Stimulated activated CD4-positive, alpha-beta T cell treated with anti-CD3 and anti-CD28 coated beads, Interleukin-2, amount 100 ng/mL, for 24 hours (primary cell): Measurements from ENCODE around the gene HIRA.
"Not testable (repeated sequence)": the region's sequence is repeated elsewhere in the genome, so short reads cannot be mapped to it uniquely, and the experiment has no call there.

Experiments
- DNase-seq, 2 donors: peaks; one replicate each; pipeline ENCODE4 v3.0.0-alpha.2; 2020

The HIRA gene

GRCh38 chr22:19355413-19356157 is 75.9 kb downstream of the HIRA start:
- DNase-seq, result no peak

- DNase-seq, result no peak
Measured at GRCh38 chr22:19354201-19354600, 77.3 kb downstream of the HIRA start.

- DNase-seq, result no peak
Measured at GRCh38 chr22:19353363-19354131, 78.0 kb downstream of the HIRA start.

- DNase-seq, result no peak
Measured at GRCh38 chr22:19352766-19353165, 78.8 kb downstream of the HIRA start.

DNA sequence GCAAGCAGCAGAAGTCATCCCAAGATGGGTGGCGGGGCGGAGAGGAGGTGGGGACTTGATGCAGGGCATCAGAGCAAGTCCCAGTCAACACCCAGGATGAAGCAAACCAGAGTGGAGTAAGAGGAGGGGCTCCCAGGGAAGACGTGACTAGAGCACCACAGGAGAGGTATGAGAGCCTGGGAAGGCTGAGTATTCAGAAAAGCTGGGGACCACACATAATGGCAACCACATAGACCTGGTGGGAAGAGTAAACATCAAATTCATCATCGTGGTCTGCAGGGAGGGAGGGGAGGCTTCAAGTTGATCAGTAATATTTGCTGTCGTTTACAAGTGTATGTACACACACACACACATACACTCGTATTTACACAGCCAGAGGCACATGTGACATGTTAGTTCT is 79.3 kb downstream of the HIRA start:
- no peak for DNase-seq

GRCh38 chr22:19351604-19352003 is 79.9 kb downstream of the HIRA start:
- no peak for DNase-seq

DNA sequence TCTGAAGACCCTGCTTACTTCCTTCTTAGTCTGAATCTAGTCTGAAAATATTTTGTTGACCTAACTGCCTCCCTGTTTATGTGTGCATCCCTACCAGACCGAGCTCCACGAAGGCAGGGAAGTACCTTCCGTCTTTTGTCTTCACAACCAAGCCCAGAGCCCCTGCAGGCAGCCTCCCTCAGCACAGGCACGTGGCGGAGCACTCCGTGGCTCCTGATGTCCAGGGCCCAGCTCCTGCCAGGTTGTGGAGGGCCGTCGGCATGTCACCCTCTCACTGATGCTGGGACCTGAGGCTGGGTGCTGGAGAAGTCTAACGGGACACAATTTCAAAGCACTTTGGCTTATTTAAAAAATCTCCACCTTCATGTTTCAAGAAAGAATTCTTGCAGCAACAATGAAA is 80.6 kb downstream of the HIRA start:
- DNase-seq, result no peak

GRCh38 chr22:19350476-19350859 is 81.1 kb downstream of the HIRA start:
- no peak for DNase-seq

DNA sequence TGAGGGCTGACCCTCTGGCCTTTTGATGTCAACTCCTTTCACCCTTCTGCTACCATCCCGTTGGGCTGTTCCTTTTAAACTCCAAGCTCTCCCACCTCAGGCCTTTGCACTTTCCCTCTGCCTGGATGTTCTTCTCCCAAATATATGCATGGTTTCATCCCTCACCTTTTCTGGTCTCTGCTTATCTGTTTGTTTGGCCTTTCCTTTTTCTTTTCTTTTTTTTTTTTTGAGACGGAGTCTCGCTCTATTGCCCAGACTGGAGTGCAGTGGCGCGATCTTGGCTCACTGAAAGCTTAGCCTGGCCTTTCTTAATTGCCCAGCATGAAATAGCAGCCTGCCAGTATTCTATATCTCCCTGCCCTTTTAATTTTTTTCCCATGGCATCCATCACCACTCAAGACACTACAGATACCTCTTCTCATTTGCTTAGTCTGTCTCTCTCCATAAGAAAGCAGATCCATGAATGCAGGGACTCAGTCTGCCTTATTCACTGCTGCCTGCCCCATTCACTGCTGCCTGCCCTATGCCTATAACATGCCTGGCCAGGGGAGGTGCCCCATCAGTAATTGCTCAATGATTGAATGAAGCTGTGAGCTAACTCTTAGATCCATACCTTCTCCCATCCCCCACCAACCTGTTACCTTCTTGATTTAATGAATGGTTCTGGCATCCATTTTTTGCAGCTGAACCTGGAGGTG is 81.6 kb downstream of the HIRA start:
- no peak for DNase-seq

DNA sequence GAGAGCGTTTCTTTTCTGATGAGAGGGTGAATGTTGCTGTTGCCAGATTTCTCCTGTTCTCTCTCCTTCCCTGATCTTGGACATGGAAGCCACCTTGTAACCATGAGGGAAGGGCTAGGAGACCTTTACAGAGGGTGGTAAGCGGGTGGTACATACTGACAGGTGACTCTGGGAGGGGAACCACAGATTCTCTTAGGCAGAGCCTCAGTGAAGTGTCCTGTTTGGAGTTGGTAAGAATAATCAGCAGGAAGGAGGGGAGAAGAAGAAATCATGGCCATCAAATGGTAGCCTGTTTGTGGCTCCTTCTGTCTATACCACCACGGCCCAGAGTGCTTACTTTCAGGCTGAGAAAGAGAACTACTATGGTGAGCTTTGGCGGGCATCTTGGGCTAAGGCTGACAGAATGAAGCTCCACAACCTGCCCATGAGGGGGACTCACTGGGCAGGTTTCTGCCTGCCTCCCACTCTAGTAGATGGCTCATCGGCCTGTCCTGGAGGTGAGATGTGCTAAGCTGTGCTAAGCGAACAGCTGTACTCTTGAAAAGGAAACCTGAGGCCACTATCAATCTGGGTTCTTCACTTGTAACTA is 84.8 kb downstream of the HIRA start:
- no peak for DNase-seq

DNA sequence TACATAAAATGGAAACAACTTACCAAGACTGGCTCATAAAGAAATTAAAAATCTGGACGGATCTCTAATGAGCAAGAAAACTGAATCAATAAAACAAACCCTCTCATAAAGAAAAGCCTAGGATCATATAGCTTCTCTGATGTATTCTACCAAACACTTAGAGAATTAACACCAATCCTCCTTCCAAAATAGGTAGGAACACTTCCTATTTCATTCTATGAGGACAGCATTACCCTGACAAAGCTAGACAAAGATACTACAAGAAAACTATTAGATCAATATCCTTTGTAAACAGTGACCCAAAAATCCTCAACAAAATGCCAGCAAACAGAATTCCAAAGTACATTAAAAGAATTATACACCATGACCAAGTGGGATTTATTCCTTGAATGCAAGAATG is 87.1 kb downstream of the HIRA start:
- DNase-seq, result no peak

DNA sequence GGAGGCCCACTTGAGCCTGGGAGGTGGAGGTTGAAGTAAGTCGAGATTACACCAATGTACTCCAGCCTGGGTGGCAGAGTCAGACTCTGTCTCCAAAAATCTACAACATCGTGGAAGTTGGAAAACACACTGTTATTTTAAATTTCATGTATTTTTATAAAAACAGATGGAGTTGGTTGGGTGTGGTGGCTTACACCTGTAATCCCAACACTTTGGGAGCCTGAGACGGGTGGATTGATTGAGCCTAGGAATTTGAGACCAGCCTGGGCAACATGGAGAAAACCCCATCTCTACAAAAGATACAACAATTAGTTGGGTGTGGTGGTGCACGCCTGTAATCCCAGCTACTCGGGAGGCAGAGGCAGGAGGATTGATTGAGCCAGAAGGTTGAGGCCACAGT is 88.1 kb downstream of the HIRA start:
- no peak for DNase-seq

DNA sequence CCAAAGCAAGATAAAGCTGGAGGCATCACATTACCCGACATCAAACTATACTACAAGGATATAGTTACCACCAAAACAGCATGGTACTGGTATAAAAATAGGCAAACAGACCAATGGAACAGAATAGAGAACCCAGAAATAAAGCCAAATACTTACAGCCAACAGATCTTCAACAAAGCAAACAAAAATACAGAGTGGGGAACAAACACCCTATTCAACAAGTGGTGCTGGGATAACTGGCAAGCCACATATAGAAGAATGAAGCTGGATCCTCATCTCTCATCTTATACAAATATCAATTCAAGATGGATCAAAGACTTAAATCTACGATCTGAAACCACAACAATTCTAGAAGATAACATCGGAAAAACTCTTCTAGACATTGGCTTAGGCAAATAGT is 90.0 kb downstream of the HIRA start:
- DNase-seq, result no peak

- no peak for DNase-seq
Measured at GRCh38 chr22:19337137-19337536, 94.4 kb downstream of the HIRA start.

DNA sequence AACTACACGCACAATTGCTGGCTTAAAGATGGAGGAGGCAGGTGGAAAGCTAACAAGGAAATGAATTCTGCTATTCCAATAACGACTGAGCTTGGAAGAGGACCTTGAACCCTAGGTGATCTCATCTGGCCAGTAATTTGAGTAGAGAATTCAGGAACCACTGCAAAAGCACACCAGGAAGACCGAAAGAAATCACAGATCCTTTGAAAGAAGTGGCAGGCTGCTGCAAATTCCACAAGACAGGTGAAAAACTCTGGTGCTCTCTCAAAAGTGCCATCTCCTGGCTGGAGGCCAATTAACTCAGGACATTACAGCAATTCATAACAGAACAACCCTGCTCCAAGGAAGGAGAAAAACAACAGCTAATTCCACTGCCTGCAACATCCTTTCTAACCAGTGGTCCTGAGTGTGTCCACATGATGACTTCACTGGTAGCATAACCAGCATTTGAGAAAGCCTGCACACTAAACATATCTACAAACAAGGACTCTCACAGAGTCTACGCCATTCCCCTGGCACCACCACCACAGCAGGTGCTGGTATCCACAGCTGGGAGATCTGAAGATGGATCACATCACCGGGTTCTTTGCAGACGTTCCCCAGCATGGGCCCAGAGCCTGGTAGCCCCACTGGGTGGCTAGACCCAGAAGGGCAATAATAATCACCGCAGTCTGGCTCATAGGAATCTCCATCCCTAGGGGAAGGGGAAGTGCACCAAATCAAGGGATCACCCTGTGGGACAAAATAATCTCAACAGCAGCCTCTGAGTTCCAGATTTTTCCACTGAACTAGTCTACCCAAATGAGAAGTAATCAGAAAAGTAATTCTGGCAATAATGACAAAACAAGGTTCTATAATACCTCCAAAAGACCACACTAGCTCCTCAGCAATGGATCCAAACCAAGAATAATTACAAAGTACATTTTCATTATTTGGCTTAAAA is 95.1 kb downstream of the HIRA start:
- no peak for DNase-seq

DNA sequence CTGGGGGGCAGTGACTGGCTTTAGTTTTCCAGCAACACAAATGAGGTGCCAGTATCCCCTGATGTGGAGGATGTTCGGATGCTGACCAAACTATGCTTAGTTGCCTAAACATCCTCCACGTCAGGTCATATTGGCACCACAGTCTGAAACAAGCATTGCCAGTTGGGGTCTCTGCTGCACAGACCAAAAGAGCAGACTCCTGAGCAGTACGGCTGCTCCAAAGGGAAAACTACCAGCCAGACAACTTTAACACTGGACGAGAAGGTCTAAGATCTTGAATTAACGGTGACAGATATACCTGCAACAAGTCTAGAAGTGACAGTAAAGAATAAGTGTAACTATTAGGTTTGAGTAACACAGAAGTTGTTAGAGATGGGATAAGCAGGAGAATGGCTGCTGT is 99.6 kb downstream of the HIRA start:
- no peak for DNase-seq

GRCh38 chr22:19331474-19331873 is 100.1 kb downstream of the HIRA start:
- DNase-seq, result no peak

DNA sequence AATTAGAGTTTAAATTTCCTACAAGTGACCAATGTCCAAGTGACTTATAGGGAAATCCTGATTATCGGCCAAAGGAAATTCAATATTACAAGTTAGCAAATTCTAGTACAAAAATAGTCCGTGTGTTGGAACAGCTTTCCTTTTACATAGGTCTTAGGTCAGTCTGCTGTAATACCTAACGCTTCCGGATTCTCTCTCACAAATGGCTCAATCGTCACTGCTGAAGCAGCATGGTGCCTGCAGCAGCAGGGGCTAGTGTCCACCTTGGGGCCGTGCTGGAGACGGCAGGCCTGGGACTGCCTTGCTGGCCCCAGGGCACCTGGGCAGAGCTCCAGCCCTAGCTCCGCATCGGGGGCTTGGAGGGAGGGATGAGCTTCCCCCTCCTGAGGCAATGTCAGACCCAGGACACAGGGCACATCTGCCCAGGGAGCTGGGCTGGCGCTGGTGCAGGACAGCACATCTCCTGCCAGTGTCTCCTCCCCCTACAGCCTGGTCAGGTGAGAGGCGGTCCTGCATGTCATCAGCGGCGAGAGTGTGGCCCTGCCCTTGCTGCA is 100.6 kb downstream of the HIRA start:
- DNase-seq, result no peak

DNA sequence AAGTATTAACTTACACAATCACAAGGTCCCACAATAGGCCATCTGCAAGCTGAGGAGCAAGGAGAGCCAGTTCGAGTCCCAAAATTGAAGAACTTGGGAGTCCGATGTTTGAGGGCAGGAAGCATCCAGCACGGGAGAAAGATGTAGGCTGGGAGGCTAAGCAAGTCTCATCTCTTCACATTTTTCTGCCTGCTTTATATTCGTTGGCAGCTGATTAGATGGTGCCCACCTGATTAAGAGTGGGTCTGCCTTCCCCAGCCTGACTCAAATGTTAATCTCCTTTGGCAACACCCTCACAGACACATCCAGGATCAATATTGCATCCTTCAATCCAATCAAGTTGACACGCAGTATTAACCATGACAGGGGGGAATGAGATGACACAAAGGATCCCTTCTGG is 101.3 kb downstream of the HIRA start:
- DNase-seq, result not testable (repeated sequence)

DNA sequence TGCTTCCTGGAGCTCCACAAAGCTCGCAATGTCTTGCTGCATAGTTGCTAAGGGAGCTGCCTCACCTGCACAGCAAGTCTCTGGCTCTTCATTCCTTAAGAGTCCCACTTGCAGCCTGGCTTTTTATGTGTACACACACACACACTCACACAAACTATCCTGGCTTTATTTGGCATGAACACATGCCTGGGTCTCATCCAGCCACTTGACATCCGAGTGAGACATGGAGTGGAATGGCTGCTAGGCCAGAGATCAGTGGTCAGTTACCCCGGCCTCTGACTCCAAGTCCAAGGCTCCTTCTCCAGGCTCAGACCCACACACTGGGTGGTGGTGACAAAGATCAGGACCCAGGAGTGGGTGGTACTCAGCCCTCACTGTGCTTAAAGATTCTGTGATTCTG is 102.1 kb downstream of the HIRA start:
- DNase-seq, result no peak

- DNase-seq, result no peak
Measured at GRCh38 chr22:19325296-19325948, 106.1 kb downstream of the HIRA start.

DNA sequence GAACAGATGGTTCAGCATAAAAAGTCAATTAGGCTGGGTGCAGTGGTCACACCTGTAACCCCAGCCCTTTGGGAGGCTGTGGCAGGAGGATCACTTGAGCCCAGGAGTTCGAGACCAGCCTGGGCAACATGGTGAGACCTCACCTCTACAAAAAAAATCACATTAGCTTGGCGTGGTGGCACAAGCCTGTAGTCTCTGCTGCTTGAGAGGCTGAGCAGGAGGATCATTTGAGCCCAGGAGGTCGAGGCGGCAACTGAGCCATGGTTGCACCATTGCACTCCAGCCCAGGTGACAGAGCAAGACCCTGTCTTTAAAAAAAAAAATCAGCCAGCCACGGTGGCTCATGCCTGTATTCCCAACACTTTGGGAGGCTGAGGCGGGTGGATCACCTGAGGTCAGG is 108.1 kb downstream of the HIRA start:
- DNase-seq, result not testable (repeated sequence)
